HepG2 (cell line): Measurements from ENCODE around the gene LEPROT. TPM values are rescaled to one million over a fixed set of nuclear protein-coding genes. Genes with fewer than 3 reads are reported as not detected.

Source experiments
- GTF3A ChIP-seq: sonication (generic); formaldehyde crosslinking; conservative IDR thresholded peaks from 2 replicates; pipeline ENCODE4 v1.4.0; 2020; ENCODE audit warnings: mild to moderate bottlenecking, missing genetic modification reagents
- GZF1 ChIP-seq: sonication (generic); formaldehyde crosslinking; IDR thresholded peaks from 2 replicates; pipeline ENCODE4 v1.5.1; 2020; ENCODE audit warnings: mild to moderate bottlenecking, missing genetic modification reagents
- HDAC1 ChIP-seq: sonication (generic); formaldehyde crosslinking; IDR thresholded peaks from 2 replicates; pipeline ENCODE4 v1.5.1; 2020; ENCODE audit warnings: mild to moderate bottlenecking, missing genetic modification reagents
- KMT2B ChIP-seq: IDR thresholded peaks from 2 replicates; pipeline ENCODE4 v1.6.1; 2016; ENCODE audit warnings: missing genetic modification reagents, missing compliant biosample characterization
- MAFG ChIP-seq: sonication (generic); formaldehyde crosslinking; IDR thresholded peaks from 2 replicates; pipeline ENCODE4 v1.5.1; 2020; ENCODE audit warnings: mild to moderate bottlenecking, missing genetic modification reagents
- TBP ChIP-seq: sonication (generic); formaldehyde crosslinking; IDR thresholded peaks from 2 replicates; pipeline ENCODE4 v1.5.0; 2020; ENCODE audit warnings: missing genetic modification reagents
- TBX2 ChIP-seq: sonication (generic); formaldehyde crosslinking; IDR thresholded peaks from 2 replicates; pipeline ENCODE4 v1.5.0; 2020; ENCODE audit warnings: missing genetic modification reagents, mild to moderate bottlenecking, borderline replicate concordance
- ZMYM4 ChIP-seq: sonication (generic); formaldehyde crosslinking; IDR thresholded peaks from 2 replicates; pipeline ENCODE4 v1.8.1; 2023; ENCODE audit warnings: mild to moderate bottlenecking, missing genetic modification reagents
- polyA plus RNA-seq, 8 experiments: library from polyadenylated mRNA; depleted of rRNA in 3 of 8; stranded (reverse) in 7 of 8; unstranded in 1 of 8; fragments of >200 nt; fragmentation: Illumina TruSeq in 4 of 8; extraction: Trizol in 4 of 8; gene quantifications; 2 replicates each; pipeline versions ENCODE4 v1.2.1 to v1.2.3, GENCODE V29; 2011 to 2016; ENCODE audit warnings: low read depth in 4 of 8, missing spikeins in 1 of 8, mixed read lengths in 1 of 8; ENCODE audit not compliant: insufficient read depth in 1 of 8
- total RNA-seq, 5 experiments: library from RNA; depleted of rRNA; stranded (reverse); fragments of >200 nt; fragmentation: Illumina TruSeq; extraction: Trizol; gene quantifications; 2 replicates each; pipeline ENCODE4 v1.2.3, GENCODE V29; 2016; ENCODE audit warnings: low read depth in 1 of 5
- TF ChIP-seq, protein P1 (sequence below): sonication (generic); formaldehyde crosslinking; IDR thresholded peaks from 2 replicates; pipeline ENCODE4 v1.4.0; 2020; ENCODE audit warnings: mild to moderate bottlenecking, missing genetic modification reagents, borderline replicate concordance
- TF ChIP-seq, protein P2 (sequence below): sonication (generic); formaldehyde crosslinking; IDR thresholded peaks from 2 replicates; pipeline ENCODE4 v1.5.0; 2020; ENCODE audit warnings: mild to moderate bottlenecking, missing genetic modification reagents, borderline replicate concordance

Gene LEPROT
- total and polyA plus RNA-seq, 2 of the 13 experiments (the other 11 are each of a cell fraction or from before 2014, with no cell fraction given), result 36.8 to 51.4 TPM

DNA sequence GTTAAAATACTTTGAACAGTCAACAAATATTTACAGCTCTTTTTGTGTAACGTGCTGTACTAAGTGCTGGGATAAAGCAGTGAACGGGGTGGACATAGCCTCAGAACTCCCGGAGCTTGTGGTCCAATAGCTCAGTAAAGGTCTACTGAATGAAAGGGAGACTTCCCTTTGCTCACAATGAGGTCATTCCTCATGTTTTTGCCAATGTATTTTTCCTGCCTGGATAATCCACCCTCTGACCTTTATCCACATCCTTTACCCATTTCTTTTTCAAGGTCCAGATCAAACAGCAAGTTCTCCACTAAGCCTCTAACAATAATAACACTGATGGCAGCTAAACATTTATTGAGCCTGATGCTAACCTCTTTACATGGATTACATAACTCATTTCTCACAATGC, 55.9 kb downstream of the LEPROT start (continued):
- TF ChIP-seq, protein P1, sequence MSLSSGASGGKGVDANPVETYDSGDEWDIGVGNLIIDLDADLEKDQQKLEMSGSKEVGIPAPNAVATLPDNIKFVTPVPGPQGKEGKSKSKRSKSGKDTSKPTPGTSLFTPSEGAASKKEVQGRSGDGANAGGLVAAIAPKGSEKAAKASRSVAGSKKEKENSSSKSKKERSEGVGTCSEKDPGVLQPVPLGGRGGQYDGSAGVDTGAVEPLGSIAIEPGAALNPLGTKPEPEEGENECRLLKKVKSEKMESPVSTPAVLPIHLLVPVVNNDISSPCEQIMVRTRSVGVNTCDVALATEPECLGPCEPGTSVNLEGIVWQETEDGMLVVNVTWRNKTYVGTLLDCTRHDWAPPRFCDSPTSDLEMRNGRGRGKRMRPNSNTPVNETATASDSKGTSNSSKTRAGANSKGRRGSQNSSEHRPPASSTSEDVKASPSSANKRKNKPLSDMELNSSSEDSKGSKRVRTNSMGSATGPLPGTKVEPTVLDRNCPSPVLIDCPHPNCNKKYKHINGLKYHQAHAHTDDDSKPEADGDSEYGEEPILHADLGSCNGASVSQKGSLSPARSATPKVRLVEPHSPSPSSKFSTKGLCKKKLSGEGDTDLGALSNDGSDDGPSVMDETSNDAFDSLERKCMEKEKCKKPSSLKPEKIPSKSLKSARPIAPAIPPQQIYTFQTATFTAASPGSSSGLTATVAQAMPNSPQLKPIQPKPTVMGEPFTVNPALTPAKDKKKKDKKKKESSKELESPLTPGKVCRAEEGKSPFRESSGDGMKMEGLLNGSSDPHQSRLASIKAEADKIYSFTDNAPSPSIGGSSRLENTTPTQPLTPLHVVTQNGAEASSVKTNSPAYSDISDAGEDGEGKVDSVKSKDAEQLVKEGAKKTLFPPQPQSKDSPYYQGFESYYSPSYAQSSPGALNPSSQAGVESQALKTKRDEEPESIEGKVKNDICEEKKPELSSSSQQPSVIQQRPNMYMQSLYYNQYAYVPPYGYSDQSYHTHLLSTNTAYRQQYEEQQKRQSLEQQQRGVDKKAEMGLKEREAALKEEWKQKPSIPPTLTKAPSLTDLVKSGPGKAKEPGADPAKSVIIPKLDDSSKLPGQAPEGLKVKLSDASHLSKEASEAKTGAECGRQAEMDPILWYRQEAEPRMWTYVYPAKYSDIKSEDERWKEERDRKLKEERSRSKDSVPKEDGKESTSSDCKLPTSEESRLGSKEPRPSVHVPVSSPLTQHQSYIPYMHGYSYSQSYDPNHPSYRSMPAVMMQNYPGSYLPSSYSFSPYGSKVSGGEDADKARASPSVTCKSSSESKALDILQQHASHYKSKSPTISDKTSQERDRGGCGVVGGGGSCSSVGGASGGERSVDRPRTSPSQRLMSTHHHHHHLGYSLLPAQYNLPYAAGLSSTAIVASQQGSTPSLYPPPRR, result peak; percentile 76; the same call in 1 of the 2 replicates
- TF ChIP-seq GTF3A (CRISPR knock-in tag) (no peak), KMT2B (CRISPR knock-in tag) (no peak), TBX2 (CRISPR knock-in tag) (0 out of 2 replicates have a peak, but pooled peaks have one; percentile 47), ZMYM4 (CRISPR knock-in tag) (peak; percentile 63), GZF1 (CRISPR knock-in tag) (no peak), MAFG (CRISPR knock-in tag) (no peak), TBP (CRISPR knock-in tag) (no peak), HDAC1 (CRISPR knock-in tag) (0 out of 2 replicates have a peak, but pooled peaks have one; percentile 26)
- TF ChIP-seq, protein P2, sequence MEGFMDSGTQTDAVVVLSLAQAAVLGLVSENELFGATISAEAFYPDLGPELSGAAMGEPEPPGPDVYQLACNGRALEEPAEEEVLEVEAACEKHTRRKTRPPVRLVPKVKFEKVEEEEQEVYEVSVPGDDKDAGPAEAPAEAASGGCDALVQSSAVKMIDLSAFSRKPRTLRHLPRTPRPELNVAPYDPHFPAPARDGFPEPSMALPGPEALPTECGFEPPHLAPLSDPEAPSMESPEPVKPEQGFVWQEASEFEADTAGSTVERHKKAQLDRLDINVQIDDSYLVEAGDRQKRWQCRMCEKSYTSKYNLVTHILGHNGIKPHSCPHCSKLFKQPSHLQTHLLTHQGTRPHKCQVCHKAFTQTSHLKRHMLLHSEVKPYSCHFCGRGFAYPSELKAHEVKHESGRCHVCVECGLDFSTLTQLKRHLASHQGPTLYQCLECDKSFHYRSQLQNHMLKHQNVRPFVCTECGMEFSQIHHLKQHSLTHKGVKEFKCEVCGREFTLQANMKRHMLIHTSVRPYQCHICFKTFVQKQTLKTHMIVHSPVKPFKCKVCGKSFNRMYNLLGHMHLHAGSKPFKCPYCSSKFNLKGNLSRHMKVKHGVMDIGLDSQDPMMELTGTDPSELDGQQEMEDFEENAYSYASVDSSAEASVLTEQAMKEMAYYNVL (CRISPR knock-in tag), result 0 out of 2 replicates have a peak, but pooled peaks have one; percentile 20
- TF ChIP-seq, all 625 proteins: peak for 81
